ENCODE measurements around the gene FUCA1.

Gene FUCA1

GRCh38 chr1:23885222-23885621 lies 17.1 kb upstream of the FUCA1 start:
- Histone ChIP-seq H3K4me3 (ENCODE audit: low read depth, low read length) (no peak overlapping the region), H3K9me3 (ENCODE audit: control insufficient read depth, low read length) (no peaks in the 10 kb centered on the region), H3K9ac (no peak overlapping the region), H3K36me3 (ENCODE audit: control insufficient read depth, insufficient read depth, low read length) (no peaks in the 10 kb centered on the region), H3K27me3 (ENCODE audit: control insufficient read depth, insufficient read depth, low read length) (no peaks in the 10 kb centered on the region), H2AFZ (no peak overlapping the region), H3K4me1 (no peaks in the 10 kb centered on the region), H3K27ac (no peak overlapping the region), H3K4me2 (ENCODE audit: low read length) (no peak overlapping the region), H3K79me2 (no peaks in the 10 kb centered on the region)
- TF ChIP-seq CTCF (IDR thresholded peaks at IDR 0.05) = no peak

DNA sequence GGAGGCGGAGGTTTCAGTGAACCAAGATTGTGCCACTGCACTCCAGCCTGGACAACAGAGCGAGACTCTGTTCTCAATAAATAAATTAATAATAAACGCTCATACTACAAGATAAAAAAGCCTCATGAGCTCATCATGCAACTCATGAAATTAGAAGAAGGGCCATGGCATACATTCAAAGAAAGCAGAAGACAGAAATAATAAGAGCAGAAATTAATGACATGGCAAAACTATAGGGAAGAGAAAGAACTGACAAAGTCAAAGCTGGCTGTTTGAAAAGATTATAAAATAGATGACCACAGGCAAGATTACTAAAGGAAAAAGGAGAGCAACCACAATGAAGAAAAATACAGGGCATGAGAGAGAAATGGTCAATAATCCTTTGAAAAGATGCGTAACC lies 14.7 kb upstream of the FUCA1 start:
- Histone ChIP-seq H3K4me3 (ENCODE audit: low read depth, low read length) (no peak overlapping the region), H3K27ac (no peak overlapping the region), H3K27me3 (ENCODE audit: control insufficient read depth, insufficient read depth, low read length) (no peaks in the 10 kb centered on the region)

DNA sequence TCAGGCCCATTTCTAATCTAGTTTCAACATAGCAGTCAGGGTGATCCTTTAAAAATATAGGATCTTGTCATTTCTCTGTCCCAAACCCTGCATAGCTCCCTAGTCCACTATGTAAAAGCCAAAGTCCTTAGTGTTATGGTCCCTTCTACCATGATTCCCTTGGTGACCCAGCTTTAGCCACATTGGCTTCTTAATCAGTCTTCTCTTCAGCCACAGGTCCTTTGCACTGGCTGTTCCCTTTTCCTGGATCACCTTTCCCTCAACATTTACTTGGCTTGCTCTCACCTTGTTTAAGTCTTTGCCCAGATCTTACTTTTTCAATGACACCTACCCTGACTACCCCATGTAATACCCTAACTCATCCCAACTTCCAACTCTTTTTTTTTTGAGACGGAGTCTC lies 11.7 kb upstream of the FUCA1 start:
- no peak overlapping the region for H3K27ac ChIP-seq
- H3K27me3 ChIP-seq (ENCODE audit: control insufficient read depth, insufficient read depth, low read length) = no peaks in the 10 kb centered on the region
- H3K9me3 ChIP-seq (ENCODE audit: control insufficient read depth, low read length) = no peaks in the 10 kb centered on the region
- no peaks in the 10 kb centered on the region for H3K79me2 ChIP-seq
- no peaks in the 10 kb centered on the region for H3K4me1 ChIP-seq
- H3K4me3 ChIP-seq (ENCODE audit: low read depth, low read length) = no peak overlapping the region
- no peak overlapping the region for H2AFZ ChIP-seq
- H3K4me2 ChIP-seq (ENCODE audit: low read length) = no peak overlapping the region
- TF ChIP-seq CTCF (IDR thresholded peaks at IDR 0.05) = no peak
- no peak overlapping the region for H3K9ac ChIP-seq
- H3K36me3 ChIP-seq (ENCODE audit: control insufficient read depth, insufficient read depth, low read length) = no peaks in the 10 kb centered on the region

More for the DNA sequence above, 14.7 kb upstream of the FUCA1 start:
- Histone ChIP-seq H3K9me3 (ENCODE audit: control insufficient read depth, low read length) (no peaks in the 10 kb centered on the region), H2AFZ (no peak overlapping the region), H3K9ac (no peak overlapping the region), H3K4me1 (no peaks in the 10 kb centered on the region), H3K4me2 (ENCODE audit: low read length) (no peak overlapping the region), H3K79me2 (no peaks in the 10 kb centered on the region), H3K36me3 (ENCODE audit: control insufficient read depth, insufficient read depth, low read length) (no peaks in the 10 kb centered on the region)
- no peak for TF ChIP-seq CTCF (IDR thresholded peaks at IDR 0.05)

GRCh38 chr1:23878668-23879067 lies 10.6 kb upstream of the FUCA1 start:
- Histone ChIP-seq H3K4me1 (no peaks in the 10 kb centered on the region), H3K4me2 (ENCODE audit: low read length) (no peak overlapping the region), H3K27me3 (ENCODE audit: control insufficient read depth, insufficient read depth, low read length) (no peaks in the 10 kb centered on the region), H3K9me3 (ENCODE audit: control insufficient read depth, low read length) (no peaks in the 10 kb centered on the region), H3K27ac (no peak overlapping the region), H3K36me3 (ENCODE audit: control insufficient read depth, insufficient read depth, low read length) (no peaks in the 10 kb centered on the region), H3K9ac (no peak overlapping the region), H3K4me3 (ENCODE audit: low read depth, low read length) (no peak overlapping the region), H3K79me2 (no peaks in the 10 kb centered on the region), H2AFZ (no peak overlapping the region)
- no peak for TF ChIP-seq CTCF (IDR thresholded peaks at IDR 0.05)

DNA sequence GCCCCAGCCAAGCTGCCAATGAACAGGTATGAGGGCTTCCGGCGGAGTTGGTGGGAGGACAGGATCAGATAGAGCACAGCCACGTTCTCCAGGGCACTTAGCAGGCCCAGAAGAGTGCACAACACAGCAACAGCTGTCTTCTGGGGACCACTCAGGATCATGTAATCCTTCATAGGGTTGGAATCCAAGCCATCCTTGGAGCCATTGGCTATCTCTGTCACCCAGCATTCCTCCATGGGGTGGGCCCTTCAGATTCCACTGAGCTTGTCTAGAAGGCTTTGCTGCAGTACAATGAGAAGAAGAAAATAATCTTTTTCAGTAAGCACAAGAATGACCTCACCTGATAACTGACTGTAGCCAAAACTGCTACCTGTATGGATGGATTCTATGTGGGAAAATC lies 7.3 kb upstream of the FUCA1 start:
- Histone ChIP-seq H3K36me3 (ENCODE audit: control insufficient read depth, insufficient read depth, low read length) (no peaks in the 10 kb centered on the region), H3K27ac (no peak overlapping the region), H3K27me3 (ENCODE audit: control insufficient read depth, insufficient read depth, low read length) (no peaks in the 10 kb centered on the region)

More for the DNA sequence above, 7.3 kb upstream of the FUCA1 start:
- Histone ChIP-seq H3K9ac (no peak overlapping the region), H3K4me3 (ENCODE audit: low read depth, low read length) (no peak overlapping the region), H3K4me1 (no peaks in the 10 kb centered on the region), H3K79me2 (no peaks in the 10 kb centered on the region), H3K4me2 (ENCODE audit: low read length) (no peak overlapping the region), H3K9me3 (ENCODE audit: control insufficient read depth, low read length) (no peaks in the 10 kb centered on the region), H2AFZ (no peak overlapping the region)
- TF ChIP-seq CTCF (IDR thresholded peaks at IDR 0.05) = no peak
